HG02981 (cell line): ENCODE data around the gene FOSL2.

ENCODE experiments used
- ATAC-seq: cut with Tn5 transposase; IDR thresholded peaks from one replicate; pipeline ENCODE4 v1.9.1; 2021; ENCODE audit warnings: mild to moderate bottlenecking, moderate library complexity; ENCODE audit not compliant: unreplicated experiment

FOSL2 gene

GRCh38 chr2:28408764-28409599 is 16.3 kb downstream of the FOSL2 start:
- ATAC-seq: no peak

DNA sequence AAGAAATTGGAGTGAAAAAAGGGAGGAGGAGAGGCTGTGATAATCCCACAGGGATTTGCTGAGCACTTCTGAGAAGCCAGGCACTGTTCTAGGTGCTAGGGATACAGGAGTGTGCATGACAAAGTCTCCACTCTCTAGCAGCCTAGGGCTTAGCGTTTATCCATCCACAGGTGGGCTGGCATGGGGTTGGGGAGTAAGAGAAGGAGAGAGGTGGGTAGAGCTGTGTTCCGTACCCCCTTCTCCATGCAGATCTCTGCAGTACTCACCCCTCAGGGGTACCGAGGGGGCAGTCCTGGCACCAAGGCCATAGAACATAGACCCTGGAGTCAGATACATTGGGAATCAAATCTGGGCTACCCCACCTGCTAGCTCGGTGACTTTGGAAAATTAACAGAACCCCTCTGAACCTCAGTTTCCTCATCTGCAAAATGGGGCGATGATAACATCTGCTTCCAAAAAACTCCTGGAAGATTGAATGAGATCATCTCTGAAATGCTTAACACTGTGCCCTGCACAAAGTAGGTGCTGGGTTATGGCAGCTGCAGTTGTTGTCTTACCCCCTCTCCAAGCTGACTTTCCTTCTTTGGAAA is 18.6 kb downstream of the FOSL2 start:
- ATAC-seq: no peak

DNA sequence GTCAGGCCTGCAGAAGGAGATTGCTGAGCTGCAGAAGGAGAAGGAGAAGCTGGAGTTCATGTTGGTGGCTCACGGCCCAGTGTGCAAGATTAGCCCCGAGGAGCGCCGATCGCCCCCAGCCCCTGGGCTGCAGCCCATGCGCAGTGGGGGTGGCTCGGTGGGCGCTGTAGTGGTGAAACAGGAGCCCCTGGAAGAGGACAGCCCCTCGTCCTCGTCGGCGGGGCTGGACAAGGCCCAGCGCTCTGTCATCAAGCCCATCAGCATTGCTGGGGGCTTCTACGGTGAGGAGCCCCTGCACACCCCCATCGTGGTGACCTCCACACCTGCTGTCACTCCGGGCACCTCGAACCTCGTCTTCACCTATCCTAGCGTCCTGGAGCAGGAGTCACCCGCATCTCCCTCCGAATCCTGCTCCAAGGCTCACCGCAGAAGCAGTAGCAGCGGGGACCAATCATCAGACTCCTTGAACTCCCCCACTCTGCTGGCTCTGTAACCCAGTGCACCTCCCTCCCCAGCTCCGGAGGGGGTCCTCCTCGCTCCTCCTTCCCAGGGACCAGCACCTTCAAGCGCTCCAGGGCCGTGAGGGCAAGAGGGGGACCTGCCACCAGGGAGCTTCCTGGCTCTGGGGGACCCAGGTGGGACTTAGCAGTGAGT is 19.4 kb downstream of the FOSL2 start:
- ATAC-seq: no peak

DNA sequence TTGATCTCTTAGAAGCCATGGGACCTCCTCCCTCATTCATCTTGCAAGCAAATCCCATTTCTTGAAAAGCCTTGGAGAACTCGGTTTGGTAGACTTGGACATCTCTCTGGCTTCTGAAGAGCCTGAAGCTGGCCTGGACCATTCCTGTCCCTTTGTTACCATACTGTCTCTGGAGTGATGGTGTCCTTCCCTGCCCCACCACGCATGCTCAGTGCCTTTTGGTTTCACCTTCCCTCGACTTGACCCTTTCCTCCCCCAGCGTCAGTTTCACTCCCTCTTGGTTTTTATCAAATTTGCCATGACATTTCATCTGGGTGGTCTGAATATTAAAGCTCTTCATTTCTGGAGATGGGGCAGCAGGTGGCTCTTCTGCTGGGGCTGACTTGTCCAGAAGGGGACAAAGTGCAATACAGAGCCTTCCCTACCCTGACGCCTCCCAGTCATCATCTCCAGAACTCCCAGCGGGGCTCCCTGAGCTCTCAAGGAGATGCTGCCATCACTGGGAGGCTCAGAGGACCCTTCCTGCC is 20.0 kb downstream of the FOSL2 start:
- ATAC-seq: no peak

- no peak for ATAC-seq
These were observed 20.7 kb downstream of the FOSL2 start for GRCh38 chr2:28413152-28413898.

DNA sequence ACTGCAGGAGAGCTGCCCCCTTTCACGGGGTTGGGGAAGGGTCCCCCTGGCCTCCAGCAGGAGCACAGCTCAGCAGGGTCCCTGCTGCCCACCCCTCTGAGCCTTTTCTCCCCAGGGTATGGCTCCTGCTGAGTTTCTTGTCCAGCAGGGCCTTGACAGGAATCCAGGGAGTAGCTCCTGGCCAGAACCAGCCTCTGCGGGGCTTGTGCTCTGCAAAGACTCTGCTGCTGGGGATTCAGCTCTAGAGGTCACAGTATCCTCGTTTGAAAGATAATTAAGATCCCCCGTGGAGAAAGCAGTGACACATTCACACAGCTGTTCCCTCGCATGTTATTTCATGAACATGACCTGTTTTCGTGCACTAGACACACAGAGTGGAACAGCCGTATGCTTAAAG is 21.2 kb downstream of the FOSL2 start:
- ATAC-seq: no peak

- no peak for ATAC-seq
These were observed 21.9 kb downstream of the FOSL2 start for GRCh38 chr2:28414583-28414982.

- ATAC-seq: no peak
These were observed 22.4 kb downstream of the FOSL2 start for GRCh38 chr2:28415010-28415409.

GRCh38 chr2:28415715-28416114 is 23.1 kb downstream of the FOSL2 start:
- ATAC-seq: no peak

GRCh38 chr2:28419003-28419402 is 26.3 kb downstream of the FOSL2 start:
- ATAC-seq: no peak

GRCh38 chr2:28419443-28420270 is 27.0 kb downstream of the FOSL2 start:
- ATAC-seq: no peak

GRCh38 chr2:28420722-28421121 is 28.1 kb downstream of the FOSL2 start:
- no peak for ATAC-seq

DNA sequence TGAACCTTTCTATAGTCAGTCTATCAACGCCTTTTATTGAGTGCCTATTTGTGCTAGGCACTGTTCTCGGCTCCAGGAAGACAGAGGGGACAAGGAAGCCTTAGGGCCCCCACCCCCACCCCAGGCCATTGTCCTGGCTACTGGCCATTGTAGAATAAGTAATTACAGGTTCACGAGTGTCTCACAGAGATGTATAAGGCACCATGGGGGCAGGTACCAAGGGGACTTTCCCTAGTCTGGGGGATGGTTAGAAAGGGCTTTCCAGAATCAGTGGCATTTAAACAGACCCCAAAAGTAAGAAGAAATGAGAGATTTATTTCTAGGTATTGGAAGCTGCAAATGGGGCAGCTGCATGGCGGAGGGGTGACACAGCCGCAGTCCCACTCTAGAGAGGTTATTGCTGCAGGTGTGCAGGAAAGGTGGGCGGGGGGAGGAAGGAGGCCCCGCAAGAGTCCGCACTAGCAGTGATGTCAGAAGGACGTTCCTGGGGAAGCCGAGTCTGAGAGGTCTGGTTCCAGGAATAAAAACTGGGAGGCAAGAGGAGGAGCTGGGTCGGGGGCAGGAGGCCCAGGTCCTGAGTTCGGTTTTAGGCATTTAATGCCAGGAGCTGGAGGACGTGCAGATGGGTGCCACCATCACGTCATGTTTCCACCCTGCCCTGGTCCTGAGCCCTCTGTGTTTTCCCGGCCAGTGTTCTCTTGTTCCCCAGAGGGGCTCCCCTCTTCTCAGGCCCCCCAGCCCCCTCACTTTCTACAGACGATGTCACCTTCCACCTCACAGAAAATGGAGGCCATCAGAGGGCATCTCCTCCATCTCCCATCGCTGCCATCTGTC is 30.5 kb downstream of the FOSL2 start:
- ATAC-seq: no peak

GRCh38 chr2:28423856-28424605 is 31.4 kb downstream of the FOSL2 start:
- ATAC-seq: no peak

- ATAC-seq: no peak
These were observed 32.3 kb downstream of the FOSL2 start for GRCh38 chr2:28424799-28425463.

DNA sequence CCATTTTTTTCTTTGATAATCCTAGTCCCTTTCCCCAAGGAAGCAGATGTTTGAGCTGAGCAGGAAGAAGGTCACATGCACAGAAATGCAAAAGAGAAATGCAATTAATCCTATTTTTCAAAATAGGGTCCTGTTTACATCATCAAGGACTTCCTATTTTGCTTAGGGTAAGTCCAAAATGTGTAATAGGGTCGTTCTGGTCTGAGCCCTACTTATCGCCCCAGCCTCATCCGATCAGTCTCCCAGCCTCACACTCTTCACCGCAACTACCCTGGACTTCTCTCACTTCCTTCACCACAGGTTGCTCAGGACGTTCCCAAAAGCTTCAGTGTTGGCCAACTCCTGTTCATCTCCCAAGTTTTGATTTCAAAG is 32.8 kb downstream of the FOSL2 start:
- ATAC-seq: no peak

DNA sequence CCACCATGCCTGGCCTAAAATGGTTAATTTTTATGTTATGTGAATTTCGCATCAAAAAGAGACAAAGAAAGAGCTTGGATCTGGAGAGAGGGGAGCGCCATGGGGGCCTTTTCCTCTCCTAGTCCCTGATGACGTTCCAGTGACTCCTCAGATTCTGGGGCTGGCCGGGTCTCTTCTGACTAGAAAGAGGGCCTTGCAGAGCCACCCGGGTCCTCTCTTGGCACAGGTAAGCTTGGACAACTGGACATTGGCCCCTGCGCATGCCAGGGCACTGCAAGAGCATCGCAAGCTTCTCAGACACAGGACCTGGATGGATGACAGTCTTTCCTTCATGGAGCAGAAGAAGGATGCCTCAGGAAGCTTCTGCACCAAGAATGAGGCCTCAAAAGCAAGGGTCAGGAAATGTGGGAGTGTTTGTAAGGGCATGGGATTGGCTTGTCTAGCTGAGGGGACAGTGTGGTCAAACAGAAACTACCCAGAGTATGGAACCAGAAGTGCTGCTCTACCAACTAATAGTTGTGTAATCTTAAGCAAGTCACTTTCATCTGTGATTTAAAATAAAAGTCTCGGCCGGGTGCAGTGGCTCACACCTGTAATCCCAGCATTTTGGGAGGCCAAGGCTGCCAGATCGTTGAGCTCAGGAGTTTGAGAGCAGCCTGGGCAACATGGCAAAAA is 35.2 kb downstream of the FOSL2 start:
- ATAC-seq: no peak

DNA sequence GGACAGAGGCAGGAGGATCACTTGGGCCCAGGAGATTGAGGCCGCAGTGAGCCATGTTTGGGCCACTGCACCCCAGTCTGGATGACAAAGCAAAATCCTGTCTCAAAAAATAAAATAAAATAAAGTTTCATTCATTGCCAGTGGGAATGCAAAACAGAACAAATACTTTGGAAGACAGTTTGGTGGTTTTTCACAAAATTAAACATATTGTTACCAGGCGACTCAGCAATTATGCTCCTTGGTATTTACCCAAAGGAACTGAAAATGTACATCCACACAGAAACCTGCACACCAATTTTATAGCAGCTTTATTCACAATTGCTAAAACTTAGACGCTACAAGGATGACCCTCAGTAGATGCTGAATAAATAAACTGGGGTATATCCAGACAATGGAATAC is 35.8 kb downstream of the FOSL2 start:
- ATAC-seq: no peak
